NOMO-1 treated with DMSO at 0.1 percent for 48 hours (cell line): ENCODE results near the gene TNF.

Experiments used
- DNase-seq: peaks from one replicate; lab custom pipeline; 2025; ENCODE audit not compliant: unreplicated experiment; lab: John Stamatoyannopoulos, UW

The TNF gene

DNA sequence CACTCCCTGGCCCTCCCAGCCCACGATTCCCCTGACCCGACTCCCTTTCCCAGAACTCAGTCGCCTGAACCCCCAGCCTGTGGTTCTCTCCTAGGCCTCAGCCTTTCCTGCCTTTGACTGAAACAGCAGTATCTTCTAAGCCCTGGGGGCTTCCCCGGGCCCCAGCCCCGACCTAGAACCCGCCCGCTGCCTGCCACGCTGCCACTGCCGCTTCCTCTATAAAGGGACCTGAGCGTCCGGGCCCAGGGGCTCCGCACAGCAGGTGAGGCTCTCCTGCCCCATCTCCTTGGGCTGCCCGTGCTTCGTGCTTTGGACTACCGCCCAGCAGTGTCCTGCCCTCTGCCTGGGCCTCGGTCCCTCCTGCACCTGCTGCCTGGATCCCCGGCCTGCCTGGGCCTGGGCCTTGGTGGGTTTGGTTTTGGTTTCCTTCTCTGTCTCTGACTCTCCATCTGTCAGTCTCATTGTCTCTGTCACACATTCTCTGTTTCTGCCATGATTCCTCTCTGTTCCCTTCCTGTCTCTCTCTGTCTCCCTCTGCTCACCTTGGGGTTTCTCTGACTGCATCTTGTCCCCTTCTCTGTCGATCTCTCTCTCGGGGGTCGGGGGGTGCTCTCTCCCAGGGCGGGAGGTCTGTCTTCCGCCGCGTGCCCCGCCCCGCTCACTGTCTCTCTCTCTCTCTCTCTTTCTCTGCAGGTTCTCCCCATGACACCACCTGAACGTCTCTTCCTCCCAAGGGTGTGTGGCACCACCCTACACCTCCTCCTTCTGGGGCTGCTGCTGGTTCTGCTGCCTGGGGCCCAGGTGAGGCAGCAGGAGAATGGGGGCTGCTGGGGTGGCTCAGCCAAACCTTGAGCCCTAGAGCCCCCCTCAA lies 3.1 kb upstream of the TNF start, which contains the start of gene LTA:
TSS of gene LTA (plus strand) at position 249 of the 871 bp plus-strand sequence. CDS start at position 703, 454 bp downstream.
- no peak for DNase-seq

DNA sequence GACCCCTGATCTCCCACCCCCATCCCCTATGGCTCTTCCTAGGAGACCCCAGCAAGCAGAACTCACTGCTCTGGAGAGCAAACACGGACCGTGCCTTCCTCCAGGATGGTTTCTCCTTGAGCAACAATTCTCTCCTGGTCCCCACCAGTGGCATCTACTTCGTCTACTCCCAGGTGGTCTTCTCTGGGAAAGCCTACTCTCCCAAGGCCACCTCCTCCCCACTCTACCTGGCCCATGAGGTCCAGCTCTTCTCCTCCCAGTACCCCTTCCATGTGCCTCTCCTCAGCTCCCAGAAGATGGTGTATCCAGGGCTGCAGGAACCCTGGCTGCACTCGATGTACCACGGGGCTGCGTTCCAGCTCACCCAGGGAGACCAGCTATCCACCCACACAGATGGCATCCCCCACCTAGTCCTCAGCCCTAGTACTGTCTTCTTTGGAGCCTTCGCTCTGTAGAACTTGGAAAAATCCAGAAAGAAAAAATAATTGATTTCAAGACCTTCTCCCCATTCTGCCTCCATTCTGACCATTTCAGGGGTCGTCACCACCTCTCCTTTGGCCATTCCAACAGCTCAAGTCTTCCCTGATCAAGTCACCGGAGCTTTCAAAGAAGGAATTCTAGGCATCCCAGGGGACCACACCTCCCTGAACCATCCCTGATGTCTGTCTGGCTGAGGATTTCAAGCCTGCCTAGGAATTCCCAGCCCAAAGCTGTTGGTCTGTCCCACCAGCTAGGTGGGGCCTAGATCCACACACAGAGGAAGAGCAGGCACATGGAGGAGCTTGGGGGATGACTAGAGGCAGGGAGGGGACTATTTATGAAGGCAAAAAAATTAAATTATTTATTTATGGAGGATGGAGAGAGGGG lies 1.9 kb upstream of the TNF start:
- no peak for DNase-seq

DNA sequence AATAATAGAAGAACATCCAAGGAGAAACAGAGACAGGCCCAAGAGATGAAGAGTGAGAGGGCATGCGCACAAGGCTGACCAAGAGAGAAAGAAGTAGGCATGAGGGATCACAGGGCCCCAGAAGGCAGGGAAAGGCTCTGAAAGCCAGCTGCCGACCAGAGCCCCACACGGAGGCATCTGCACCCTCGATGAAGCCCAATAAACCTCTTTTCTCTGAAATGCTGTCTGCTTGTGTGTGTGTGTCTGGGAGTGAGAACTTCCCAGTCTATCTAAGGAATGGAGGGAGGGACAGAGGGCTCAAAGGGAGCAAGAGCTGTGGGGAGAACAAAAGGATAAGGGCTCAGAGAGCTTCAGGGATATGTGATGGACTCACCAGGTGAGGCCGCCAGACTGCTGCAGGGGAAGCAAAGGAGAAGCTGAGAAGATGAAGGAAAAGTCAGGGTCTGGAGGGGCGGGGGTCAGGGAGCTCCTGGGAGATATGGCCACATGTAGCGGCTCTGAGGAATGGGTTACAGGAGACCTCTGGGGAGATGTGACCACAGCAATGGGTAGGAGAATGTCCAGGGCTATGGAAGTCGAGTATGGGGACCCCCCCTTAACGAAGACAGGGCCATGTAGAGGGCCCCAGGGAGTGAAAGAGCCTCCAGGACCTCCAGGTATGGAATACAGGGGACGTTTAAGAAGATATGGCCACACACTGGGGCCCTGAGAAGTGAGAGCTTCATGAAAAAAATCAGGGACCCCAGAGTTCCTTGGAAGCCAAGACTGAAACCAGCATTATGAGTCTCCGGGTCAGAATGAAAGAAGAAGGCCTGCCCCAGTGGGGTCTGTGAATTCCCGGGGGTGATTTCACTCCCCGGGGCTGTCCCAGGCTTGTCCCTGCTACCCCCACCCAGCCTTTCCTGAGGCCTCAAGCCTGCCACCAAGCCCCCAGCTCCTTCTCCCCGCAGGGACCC lies 981 bp upstream of the TNF start:
- no peak for DNase-seq

DNA sequence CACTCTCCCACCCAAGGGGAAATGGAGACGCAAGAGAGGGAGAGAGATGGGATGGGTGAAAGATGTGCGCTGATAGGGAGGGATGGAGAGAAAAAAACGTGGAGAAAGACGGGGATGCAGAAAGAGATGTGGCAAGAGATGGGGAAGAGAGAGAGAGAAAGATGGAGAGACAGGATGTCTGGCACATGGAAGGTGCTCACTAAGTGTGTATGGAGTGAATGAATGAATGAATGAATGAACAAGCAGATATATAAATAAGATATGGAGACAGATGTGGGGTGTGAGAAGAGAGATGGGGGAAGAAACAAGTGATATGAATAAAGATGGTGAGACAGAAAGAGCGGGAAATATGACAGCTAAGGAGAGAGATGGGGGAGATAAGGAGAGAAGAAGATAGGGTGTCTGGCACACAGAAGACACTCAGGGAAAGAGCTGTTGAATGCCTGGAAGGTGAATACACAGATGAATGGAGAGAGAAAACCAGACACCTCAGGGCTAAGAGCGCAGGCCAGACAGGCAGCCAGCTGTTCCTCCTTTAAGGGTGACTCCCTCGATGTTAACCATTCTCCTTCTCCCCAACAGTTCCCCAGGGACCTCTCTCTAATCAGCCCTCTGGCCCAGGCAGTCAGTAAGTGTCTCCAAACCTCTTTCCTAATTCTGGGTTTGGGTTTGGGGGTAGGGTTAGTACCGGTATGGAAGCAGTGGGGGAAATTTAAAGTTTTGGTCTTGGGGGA lies 754 bp downstream of the TNF start:
- DNase-seq = no peak

DNA sequence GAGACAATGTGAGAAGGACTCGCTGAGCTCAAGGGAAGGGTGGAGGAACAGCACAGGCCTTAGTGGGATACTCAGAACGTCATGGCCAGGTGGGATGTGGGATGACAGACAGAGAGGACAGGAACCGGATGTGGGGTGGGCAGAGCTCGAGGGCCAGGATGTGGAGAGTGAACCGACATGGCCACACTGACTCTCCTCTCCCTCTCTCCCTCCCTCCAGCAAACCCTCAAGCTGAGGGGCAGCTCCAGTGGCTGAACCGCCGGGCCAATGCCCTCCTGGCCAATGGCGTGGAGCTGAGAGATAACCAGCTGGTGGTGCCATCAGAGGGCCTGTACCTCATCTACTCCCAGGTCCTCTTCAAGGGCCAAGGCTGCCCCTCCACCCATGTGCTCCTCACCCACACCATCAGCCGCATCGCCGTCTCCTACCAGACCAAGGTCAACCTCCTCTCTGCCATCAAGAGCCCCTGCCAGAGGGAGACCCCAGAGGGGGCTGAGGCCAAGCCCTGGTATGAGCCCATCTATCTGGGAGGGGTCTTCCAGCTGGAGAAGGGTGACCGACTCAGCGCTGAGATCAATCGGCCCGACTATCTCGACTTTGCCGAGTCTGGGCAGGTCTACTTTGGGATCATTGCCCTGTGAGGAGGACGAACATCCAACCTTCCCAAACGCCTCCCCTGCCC lies 1.7 kb downstream of the TNF start:
- DNase-seq = no peak

DNA sequence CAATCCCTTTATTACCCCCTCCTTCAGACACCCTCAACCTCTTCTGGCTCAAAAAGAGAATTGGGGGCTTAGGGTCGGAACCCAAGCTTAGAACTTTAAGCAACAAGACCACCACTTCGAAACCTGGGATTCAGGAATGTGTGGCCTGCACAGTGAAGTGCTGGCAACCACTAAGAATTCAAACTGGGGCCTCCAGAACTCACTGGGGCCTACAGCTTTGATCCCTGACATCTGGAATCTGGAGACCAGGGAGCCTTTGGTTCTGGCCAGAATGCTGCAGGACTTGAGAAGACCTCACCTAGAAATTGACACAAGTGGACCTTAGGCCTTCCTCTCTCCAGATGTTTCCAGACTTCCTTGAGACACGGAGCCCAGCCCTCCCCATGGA lies 2.2 kb downstream of the TNF start:
- no peak for DNase-seq

DNA sequence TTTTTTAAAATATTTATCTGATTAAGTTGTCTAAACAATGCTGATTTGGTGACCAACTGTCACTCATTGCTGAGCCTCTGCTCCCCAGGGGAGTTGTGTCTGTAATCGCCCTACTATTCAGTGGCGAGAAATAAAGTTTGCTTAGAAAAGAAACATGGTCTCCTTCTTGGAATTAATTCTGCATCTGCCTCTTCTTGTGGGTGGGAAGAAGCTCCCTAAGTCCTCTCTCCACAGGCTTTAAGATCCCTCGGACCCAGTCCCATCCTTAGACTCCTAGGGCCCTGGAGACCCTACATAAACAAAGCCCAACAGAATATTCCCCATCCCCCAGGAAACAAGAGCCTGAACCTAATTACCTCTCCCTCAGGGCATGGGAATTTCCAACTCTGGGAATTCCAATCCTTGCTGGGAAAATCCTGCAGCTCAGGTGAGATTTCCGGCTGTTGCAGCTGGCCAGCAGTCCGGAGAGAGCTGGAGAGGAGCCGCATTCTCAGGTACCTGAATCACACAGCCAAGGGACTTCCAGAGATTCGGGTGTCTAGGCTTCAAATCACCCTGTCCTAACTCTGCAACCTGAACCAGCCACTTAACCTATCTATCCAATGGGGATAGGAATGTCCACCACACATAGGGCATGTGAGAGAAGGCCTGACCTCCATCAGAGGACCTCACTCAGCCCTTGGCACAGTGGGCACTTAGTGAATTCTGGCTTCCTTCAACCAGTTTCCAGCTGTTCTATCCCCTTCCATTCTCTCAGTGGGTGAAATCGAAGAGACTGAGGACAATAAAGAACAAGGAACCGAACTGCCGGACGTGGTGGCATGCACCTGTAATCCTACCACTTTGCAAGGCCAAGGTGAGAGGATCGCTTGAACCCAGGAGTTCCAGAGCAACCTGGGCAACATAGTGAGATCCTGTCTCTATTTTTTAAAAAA lies 3.1 kb downstream of the TNF start:
- DNase-seq = no peak

DNA sequence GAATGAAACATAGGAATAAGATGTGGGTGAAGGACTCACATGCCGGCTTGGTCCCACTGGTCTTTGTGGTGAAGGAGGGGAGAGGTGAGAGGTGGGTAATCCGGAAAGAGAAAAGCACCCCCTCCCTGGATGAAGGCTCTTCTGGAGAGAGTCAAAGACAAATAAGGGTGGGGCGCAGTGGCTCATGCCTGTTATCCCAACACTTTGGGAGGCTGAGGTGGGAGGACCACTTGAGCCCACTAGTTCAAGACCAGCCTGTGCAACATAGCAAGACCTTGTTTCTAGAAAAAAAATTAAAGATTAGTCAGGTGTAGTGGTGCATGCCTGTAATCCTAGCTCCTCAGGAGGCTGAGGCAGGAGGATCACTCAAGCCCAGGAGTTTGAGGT lies 3.7 kb downstream of the TNF start:
- no peak for DNase-seq

DNA sequence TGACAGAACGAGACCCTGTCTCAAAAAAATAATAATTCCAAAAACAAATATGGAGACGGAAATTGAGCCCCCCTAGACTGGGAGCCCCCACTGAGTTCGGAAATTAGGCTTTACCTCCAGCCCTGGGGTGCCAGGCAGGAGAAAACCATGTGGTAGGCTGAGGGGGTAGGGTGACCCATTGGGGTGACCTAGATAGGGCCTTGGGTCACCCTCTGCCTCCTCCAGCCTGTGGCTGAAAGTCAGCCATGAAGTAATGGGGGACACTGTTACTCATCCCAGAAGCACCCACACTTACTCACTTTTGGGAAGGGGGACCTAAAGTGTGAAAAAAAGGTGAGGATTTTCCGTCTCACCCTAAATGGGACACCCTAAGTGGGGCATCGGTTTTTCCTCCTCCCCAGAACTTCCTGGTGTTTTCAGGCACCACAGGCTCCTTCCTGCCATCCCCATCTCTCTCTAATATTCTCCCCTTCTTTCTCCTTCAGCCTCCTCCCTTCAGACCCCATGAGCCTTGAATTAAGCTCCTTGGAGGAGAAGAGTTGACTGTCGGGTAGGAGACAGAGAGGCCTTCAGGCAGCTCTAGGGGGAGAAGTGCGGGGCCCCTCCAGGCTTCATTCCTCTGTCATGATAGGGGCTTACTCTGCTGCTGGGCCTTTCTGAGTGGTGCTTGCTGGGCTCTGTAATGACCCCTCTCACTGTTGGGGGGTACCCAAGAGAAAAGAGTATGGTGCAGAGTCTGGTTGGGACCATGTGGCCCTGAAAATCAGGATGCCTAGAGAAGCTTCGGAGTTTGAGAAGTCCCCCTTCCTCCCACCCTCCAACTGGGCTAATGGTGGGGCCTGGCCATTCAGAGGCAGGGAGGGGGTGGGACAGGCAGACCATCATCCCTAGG lies 4.4 kb downstream of the TNF start:
- DNase-seq = no peak

DNA sequence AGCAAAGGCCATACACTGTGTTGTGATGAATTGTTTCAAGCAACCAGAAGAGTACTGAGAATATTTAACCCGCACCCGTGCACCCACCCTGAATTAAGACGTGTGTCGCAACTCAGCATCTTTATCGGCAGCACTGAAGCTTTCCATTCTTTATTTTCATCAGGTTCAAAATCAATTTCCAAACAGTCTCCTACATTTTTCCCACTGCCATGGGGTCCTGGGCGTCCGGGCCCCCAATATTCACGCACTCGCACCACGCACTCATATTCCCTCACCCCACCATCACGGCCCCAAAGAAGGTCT lies 5.0 kb downstream of the TNF start:
- no peak for DNase-seq

DNA sequence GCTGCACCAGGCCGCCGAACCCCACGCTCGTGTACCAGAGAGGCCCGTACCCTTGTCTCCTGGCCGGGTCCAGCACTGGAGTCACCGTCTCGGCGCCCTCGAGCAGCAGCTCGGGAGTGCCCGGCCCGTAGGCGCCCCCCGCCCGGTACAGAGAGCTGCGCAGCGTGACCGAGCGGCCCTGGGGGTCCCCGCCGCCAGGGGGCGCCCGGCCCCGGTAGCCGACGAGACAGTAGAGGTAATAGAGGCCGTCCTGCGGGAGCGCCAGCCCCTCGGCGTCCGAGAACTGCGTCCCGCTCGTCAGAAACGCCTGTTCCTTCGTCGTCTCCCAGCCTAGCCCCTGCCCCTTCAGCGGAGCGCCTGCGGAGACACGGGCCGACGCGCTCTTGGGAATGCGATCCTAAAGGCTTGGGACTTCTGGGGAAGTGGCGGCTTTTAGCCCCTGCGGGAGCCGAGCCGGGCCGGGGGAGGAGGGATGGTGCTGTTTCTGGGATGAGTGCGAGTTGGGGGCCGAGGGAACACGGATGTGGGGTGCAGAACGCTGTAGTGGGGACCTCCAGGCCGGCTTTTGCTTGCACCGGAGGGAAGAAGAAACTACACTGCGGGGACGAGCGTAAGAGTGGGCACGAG lies 5.6 kb downstream of the TNF start:
- DNase-seq = peak; percentile 74

DNA sequence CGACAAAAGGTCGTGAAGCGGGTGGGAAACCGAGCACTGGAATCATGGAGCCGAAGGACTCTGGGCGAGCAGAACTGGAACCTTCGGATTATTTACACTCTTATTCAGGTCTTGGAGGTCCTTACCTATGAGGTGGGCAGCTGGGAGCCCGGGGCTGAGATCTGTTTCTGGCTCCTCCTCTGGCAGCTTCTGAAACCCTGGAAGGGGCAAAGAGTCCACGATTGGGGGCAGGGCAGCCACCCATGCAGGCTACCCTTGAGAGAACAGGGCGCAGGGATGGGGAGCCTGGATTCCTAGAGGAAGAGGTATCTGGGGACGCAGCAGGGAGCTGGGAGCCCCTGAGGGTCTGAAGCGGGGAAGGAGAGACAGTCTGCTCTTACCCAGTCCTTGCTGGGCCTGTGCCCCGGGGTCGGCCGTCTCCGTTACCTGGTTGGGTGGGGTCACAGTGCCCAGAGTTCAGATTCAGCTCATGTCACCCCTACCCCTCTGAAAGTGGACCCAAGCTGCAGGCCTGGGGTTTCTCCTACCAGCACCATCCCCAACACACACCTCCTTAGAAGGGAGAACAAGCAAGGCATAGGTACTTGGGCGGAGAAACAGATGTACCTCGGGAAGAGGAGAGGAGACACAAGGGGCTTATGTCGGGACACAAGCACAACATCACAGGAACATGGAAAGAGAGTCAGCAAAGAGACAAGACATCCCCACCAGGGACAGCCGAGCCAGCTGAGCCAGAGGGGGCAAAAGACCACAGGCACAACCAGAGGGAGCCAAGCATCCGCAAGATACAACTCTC lies 6.3 kb downstream of the TNF start:
- DNase-seq = no peak

DNA sequence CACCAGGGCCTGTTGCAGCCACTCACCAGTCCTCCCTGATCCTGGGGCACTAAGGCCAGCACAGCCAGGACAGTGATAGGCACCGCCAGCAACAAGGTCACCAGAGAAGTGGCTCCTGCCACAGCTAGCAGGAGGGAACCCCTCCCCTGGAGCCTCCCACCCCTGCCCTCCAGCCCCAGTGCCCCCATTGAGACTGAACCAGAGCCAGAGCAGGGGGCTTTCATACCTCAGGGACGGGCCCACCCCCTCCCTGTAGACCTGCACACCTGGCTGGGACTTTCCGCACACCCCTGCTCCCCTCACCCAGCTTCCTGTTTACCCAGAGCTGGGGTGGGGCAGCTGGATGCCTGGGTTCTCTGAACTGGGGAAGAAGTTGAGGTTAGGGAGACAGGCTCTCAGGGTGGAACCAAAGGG lies 6.9 kb downstream of the TNF start, which contains the start of gene LTB:
TSS of gene LTB (minus strand) at position 195 of the 414 bp plus-strand sequence. CDS start at position 188, 7 bp downstream.
- DNase-seq = no peak

DNA sequence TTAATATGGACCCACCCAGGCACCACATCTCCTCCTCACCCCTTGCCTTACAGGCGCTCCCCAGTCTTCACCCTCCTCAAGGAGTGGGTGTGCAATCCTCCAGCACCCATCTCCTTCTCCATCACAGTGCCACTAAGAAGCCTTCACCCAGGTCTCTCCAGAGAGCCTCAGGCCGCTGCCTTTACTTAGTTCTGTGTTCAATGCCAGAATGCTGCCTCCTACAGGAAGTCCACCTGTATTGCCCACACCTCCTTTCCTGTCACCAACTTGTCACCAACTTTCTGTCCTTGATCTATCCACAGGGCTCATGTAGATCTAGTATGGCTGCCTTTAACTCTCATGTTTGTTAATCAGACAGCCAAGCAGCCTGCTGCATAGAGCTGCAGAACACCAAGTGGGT lies 10.1 kb downstream of the TNF start:
- DNase-seq = peak; percentile 63

DNA sequence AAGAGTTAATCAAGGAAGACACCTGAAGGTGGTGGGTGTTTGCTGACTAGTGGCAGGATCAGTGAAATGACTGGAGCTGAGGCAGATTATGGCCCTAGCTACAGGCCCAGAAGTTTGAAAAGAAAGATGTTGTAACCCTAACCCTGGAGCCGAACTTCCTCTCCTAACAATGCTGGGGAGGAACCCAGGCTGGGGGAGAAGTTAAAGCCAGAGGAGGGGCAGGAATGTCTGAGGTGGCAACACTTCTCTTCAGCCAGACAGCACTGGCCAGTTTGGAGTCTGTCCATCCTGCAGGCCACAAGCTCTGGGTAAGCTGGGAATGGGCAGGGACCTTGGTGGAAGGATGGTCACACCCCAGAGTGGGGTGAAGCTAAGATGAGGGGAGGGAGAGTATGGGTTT lies 10.6 kb downstream of the TNF start, which contains the start of gene LST1:
TSS of gene LST1 (plus strand) at position 270 of the 400 bp plus-strand sequence. CDS start 1,023 bp downstream, outside the sequence.
- peak; percentile 82 for DNase-seq

DNA sequence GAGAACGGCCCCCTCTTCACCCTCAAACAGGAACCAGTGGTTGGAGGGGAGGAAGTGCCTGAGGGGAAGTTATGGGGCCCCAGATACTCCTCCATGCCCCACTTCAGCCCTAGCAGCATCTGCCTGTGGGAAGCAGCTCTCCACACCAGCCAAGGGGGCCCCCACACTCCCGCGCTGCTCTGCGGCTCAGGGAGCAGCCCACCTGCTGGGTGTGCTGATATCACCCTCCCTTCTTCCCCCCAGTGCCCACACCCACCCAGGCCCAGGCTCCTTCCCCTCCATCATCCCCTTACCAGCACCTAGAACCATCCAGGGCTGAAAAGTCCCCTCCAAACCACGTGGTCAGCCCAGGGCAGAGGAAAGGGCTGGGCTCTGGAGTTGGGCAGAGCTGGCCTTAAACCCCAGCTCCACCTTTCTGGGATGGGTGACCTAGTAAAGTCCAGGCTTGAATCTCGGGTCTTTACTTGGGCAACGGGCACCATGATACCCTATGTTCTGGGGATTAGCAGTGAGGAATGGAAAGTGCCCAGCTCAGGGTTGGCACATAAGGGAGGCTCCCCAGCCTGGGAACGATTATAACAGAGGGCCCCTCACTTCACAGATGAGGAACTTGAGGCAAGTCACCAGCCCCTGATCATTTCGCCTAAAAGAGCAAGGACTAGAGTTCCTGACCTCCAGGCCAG lies 11.4 kb downstream of the TNF start:
- peak; percentile 83 for DNase-seq
